Activated CD4-positive, alpha-beta T cell treated with anti-CD3 and anti-CD28 coated beads, Interleukin-2, Interleukin-6, amounts not matched to agents 100 ng/mL and 50 ng/mL, durations not matched to agents 16 hours and 8 hours (primary cell): ENCODE results near the gene EVA1A.

Experiments used
- DNase-seq: peaks from one replicate; pipeline ENCODE4 v3.0.0-alpha.2; 2020

Gene EVA1A

GRCh38 chr2:75562513-75562864 is 1.8 kb upstream of the EVA1A start:
- no peak for DNase-seq

- no peak for DNase-seq
These were observed 1.1 kb upstream of the EVA1A start for GRCh38 chr2:75561566-75562512.

GRCh38 chr2:75560022-75560767 is 544 bp downstream of the EVA1A start:
- no peak for DNase-seq

GRCh38 chr2:75559680-75560021 is 1.1 kb downstream of the EVA1A start:
- no peak for DNase-seq

GRCh38 chr2:75558786-75559679 is 1.7 kb downstream of the EVA1A start:
- DNase-seq, result no peak

GRCh38 chr2:75558136-75558535 is 2.6 kb downstream of the EVA1A start:
- no peak for DNase-seq

- no peak for DNase-seq
These were observed 3.1 kb downstream of the EVA1A start for GRCh38 chr2:75557474-75558133.

GRCh38 chr2:75556679-75557366 is 3.9 kb downstream of the EVA1A start:
- no peak for DNase-seq

- DNase-seq, result no peak
These were observed 5.0 kb downstream of the EVA1A start for GRCh38 chr2:75555701-75556100.

- no peak for DNase-seq
These were observed 6.7 kb downstream of the EVA1A start for GRCh38 chr2:75553935-75554531.

- DNase-seq, result no peak
These were observed 8.5 kb downstream of the EVA1A start for GRCh38 chr2:75552222-75552621.

- no peak for DNase-seq
These were observed 9.3 kb downstream of the EVA1A start for GRCh38 chr2:75551434-75551833.

- DNase-seq, result no peak
These were observed 11.1 kb downstream of the EVA1A start for GRCh38 chr2:75549401-75550253.

- DNase-seq, result no peak
These were observed 12.6 kb downstream of the EVA1A start for GRCh38 chr2:75548036-75548573.

GRCh38 chr2:75547345-75548035 is 13.2 kb downstream of the EVA1A start:
- no peak for DNase-seq

- DNase-seq, result no peak
These were observed 14.8 kb downstream of the EVA1A start for GRCh38 chr2:75545922-75546321.

GRCh38 chr2:75545387-75545786 is 15.4 kb downstream of the EVA1A start:
- no peak for DNase-seq

GRCh38 chr2:75543446-75543845 is 17.3 kb downstream of the EVA1A start:
- DNase-seq, result no peak

GRCh38 chr2:75541430-75541829 is 19.3 kb downstream of the EVA1A start:
- no peak for DNase-seq

GRCh38 chr2:75540994-75541393 is 19.7 kb downstream of the EVA1A start:
- no peak for DNase-seq
